Kasumi-1 (cell line): ENCODE measurements around the gene SLC37A1.
"Not testable (repeated sequence)": the region's sequence is repeated elsewhere in the genome, so short reads cannot be mapped to it uniquely, and the experiment has no call there.

Source experiments
- DNase-seq, 2 experiments: peaks; one replicate each; lab custom pipeline; 2025; lab: John Stamatoyannopoulos, UW

The SLC37A1 gene

GRCh38 chr21:42618707-42619102 is 105.1 kb downstream of the SLC37A1 start:
- no peak for DNase-seq

- no peak for DNase-seq
These were observed 105.5 kb downstream of the SLC37A1 start for GRCh38 chr21:42619166-42619565.

DNA sequence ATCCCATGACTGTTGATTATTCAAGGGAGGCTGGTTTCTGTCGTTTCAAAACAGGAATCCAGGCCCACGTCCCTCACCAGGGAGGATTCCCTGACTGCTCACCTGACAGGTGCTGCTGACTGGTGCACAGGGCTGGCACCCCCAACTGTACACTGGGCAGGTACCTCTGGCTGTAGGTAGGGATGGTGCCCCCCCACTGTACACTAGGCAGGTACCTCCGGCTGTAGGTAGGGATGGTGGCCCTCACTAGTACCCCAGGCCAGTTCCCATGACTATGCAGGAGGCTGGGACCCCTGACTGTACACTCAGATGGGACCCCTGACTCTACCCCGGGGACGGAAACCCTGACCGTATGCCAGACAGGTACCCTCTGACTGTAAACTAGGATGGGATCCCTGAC is 106.2 kb downstream of the SLC37A1 start:
- DNase-seq: no peak

GRCh38 chr21:42621166-42621818 is 107.6 kb downstream of the SLC37A1 start:
- DNase-seq: no peak

DNA sequence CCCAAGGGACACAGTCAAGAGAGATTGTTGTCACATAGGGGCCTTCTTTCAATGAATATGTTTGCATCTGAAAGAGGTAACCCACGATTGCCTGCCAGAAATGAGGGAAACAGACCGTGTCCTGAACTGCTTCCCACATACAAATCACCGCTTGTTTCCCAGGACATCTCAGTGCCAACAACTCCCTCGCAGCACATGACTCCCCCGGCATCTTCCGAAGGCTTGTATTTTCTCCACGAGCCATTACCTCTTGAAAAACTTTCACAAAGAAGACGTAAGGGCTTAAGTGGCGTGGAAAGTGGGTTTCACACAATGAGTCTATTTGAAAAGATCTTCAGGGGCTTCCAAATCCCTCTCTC is 108.1 kb downstream of the SLC37A1 start:
- no peak for DNase-seq

DNA sequence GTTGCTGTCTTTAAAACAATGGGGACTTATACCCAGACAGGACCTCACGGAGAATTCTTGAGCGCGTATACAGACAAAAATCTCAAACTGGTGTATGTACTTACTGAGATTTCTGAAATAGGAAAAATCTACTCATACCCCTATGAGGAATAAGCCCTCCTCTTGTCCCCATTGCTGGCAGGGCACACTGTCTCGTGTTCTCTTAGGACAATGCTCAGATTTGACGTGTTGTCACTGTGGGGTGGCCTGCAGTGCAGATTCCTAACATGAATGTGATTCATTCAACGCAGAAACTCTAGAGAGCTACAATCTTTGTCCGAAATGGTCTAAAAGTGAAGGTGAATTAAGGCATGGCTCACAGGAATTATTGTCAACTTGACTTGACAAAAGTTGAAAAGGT is 108.6 kb downstream of the SLC37A1 start:
- DNase-seq: no peak

DNA sequence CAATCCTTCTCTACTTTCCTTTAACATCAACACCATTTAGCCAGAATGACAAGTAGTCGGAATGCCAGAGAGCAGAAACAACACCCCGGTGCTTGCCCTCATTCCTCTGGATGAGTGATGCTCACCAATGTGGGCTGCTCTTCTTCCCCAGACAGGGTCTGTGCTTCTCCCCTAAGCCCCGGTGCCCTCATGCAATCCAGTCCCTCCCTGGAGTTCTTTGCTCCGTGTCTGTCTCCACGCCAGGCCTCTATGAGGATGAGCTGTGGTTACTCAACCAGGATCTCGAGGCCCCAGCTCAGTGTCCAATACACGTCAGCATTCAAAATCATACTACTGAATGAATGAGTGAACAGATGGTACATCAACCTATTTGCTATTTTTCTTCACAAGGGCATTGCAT is 110.0 kb downstream of the SLC37A1 start:
- DNase-seq: no peak

DNA sequence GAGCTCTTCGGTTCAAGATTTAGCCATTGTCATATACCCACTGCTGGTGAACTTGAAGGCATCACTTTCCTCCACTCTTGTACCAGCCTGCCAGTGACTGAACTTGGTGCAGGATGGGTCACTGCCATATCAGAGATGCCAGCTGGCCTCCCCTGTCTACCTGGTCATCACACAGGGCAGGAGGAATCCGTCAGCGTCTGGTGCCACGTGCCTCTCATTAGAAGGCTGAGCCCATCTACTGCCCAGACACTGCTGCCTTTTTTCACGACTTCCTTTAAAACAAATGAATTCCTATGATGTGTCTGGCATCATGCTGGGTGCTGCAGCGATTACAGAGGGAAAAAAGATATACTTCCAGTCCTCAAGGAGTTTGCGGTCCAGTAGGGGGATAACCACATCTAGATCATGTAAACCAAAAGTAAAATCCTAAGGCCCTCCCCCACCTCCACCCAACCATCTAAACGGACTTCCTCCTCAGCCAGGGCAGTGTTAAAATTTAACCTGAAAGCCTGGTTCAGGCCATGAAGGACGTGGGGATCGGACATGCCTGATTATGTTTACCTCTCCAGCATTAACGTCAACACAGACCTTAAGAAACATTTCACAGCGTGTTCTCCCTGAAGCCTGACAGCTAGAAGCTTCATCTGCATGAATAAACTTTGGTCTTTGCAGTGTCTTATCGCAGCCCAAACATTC is 110.6 kb downstream of the SLC37A1 start:
- peak in 1 of 2 experiments; percentile 10 for DNase-seq

DNA sequence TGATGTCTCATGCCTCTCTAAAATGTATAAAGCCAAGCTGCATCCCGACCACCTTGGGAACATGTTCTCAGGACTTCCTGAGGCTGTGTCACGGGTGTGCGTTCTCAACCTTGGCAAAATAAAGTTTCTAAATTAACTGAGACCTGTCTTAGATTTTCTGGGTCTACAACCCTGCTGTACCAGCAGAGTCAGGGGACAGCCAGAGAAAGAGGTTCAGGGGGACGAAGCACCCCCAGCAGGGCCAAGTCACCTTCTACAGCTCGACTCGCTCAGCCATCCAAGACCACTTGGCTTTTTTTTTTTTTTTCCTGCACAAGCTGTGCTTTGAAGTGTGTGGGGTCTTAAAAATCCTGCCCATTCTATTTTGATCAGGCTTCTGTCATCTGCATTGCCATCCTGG is 111.3 kb downstream of the SLC37A1 start:
- DNase-seq: no peak

DNA sequence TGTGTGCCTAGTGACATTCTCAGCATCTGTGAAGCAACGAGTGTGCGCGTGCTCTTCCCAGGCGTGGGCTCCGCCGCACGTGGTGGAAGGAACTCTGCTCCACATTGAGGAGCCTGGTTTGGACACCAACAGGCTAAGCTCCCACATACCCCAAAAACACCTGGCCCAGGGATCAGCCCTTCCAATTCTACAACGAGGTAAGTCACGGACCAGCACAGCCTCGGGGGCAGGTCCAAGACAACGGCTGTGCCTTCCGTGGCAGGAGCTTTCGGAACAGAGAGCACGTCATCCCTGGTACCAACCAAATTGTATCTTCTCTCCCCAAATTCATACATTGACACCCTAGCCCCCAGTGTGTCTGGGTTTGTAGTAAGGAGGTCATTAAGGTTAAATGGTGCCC is 112.5 kb downstream of the SLC37A1 start:
- DNase-seq: no peak

GRCh38 chr21:42627527-42628289 is 114.1 kb downstream of the SLC37A1 start:
- DNase-seq: no peak

DNA sequence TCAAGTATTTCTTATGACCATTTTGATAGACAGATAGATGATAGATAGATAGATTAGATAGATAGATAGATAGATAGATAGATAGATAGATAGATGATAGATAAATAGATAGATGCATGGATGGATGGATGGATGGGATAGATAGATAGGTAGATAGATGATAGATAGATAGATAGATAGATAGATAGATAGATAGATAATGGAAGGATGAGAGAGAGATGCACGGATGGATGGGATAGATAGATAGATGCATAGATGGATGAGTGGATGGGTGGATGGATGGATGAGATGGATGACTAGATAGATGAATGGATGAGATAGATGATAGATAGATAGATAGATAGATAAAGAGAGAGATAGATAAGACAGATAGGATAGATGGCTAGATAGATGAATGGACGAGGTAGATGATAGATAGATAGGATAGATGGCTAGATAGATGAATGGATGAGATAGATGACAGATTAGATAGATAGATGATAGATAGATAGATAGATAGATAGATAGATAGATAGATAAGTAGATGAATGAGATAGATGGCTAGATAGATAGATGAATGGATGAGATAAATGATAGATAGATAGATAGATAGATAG is 114.9 kb downstream of the SLC37A1 start:
- not testable (repeated sequence) for DNase-seq

DNA sequence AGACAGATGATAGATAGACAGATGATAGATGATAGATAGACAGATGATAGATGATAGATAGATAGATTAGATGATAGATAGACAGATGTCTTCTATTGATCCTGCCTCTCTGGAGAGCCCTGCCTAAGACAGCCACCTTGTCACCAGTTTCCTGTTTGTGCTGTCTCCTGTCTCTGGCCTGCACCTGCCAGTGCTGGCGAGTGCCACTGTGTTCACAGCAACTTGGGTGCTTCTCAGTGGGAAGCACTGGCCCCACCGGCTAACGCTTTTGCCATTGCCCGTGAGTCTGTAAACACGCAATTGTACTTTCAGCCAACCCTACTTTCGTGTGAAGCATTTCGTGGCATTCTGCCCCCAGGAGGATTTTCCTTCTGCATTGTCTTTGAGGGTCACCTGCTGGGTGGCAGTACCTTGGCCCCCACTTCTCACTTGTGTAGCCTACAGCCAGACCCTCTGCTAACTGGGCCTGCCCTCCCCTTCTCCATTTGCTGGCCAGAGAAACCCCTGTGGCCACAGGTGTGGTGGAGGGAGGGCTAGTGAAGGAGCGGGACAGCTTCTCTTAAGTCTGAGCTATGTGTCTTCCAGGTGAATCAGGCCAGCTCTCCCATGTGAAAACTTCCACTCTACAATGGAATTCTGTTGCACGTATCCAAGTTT is 116.4 kb downstream of the SLC37A1 start:
- no peak for DNase-seq

GRCh38 chr21:42630626-42631025 is 117.0 kb downstream of the SLC37A1 start:
- no peak for DNase-seq
